K562 (cell line): Measurements from ENCODE around the gene GRK1. TPM values are rescaled to one million over a fixed set of nuclear protein-coding genes. Genes with fewer than 3 reads are reported as not detected.

Experiments
- ATAC-seq: fragments of 200-7000 bp; cut with Tn5 transposase; 3 replicates; pipeline ENCODE4 v1.9.1; 2020; ENCODE audit warnings: moderate library complexity
- BruUV-seq: library from RNA; stranded (reverse); fragments of 400-500 nt; replicated peaks from 2 replicates; lab custom pipeline; 2021; lab: Mats Ljungman, UMichigan
- CTCF ChIA-PET: fragments of 300-600 bp; formaldehyde crosslinking; extraction: SDS; loops from one replicate; lab custom pipeline; 2021; ENCODE audit warnings: low intra/inter-chr PET ratio; lab: Yijun Ruan, JAX
- POLR2A ChIA-PET: fragments of 300-600, 350-650 bp; sonication (Branson Sonifier 250); formaldehyde crosslinking; extraction: SDS; loops from one replicate; lab custom pipeline; 2021; ENCODE audit warnings: antibody characterized with exemption, inconsistent platforms; lab: Yijun Ruan, JAX
- DNase-seq, 4 experiments: peaks; one replicate each; pipeline versions ENCODE4 v3.0.0 to v3.0.0-alpha.2; 2011 to 2018; ENCODE audit warnings: low spot score in 3 of 4, mixed read lengths in 3 of 4; ENCODE audit errors: extremely low read depth in 1 of 4
- FAIRE-seq: peaks from 2 replicates; lab custom pipeline; 2011; peaks lifted over from hg19 to GRCh38; lab: Jason Lieb, UNC
- H2AFZ ChIP-seq: 2 replicates; pipeline ENCODE4 v1.6.0; 2011; ENCODE audit warnings: low read depth, low read length, control low read depth, inconsistent platforms
- H3K27ac ChIP-seq: fragments of 200-600 bp; 3 replicates; pipeline ENCODE4 v1.8.0; 2011; ENCODE audit warnings: low read depth, mild to moderate bottlenecking, control low read depth, inconsistent platforms, low read length, moderate library complexity, mixed read lengths; ENCODE audit errors: extremely low read depth
- H3K27me3 ChIP-seq, 2 experiments: fragments of 300-600 bp in 1 of 2; 2 replicates in 1 of 2; 3 replicates in 1 of 2; pipeline versions ENCODE4 v1.6.0 to v1.8.0; 2011; ENCODE audit warnings: inconsistent platforms in 2 of 2, low read length in 2 of 2, mild to moderate bottlenecking in 1 of 2, mixed read lengths in 1 of 2, moderate library complexity in 1 of 2; ENCODE audit not compliant: control insufficient read depth in 2 of 2, insufficient read depth in 2 of 2
- H3K36me3 ChIP-seq: fragments of 300-600 bp; 3 replicates; pipeline ENCODE4 v1.8.0; 2011; ENCODE audit warnings: mild to moderate bottlenecking, low read length, inconsistent platforms; ENCODE audit not compliant: control insufficient read depth, insufficient read depth
- H3K4me1 ChIP-seq, 2 experiments: fragments of 200-600 bp in 1 of 2; replicated peaks in 1 of 2; 2 replicates in 1 of 2; 3 replicates in 1 of 2; pipeline versions ENCODE4 v1.5.1 to v1.8.0; 2011; ENCODE audit warnings: inconsistent platforms in 2 of 2, low read length in 2 of 2, mild to moderate bottlenecking in 1 of 2, mixed read lengths in 1 of 2, moderate library complexity in 1 of 2; ENCODE audit not compliant: control insufficient read depth in 2 of 2, insufficient read depth in 2 of 2
- H3K4me2 ChIP-seq: 2 replicates; pipeline ENCODE4 v1.6.1; 2011; ENCODE audit warnings: low read length, control low read depth, inconsistent platforms, mixed read lengths; ENCODE audit not compliant: insufficient read depth
- H3K4me3 ChIP-seq: fragments of 200-600 bp; sonication (generic), shearing (Covaris generic); 2 replicates; pipeline ENCODE4 v1.5.1; 2016; ENCODE audit warnings: control low read depth, inconsistent platforms
- H3K79me2 ChIP-seq: fragments of 200-600 bp; 3 replicates; pipeline ENCODE4 v1.8.0; 2011; ENCODE audit warnings: low read length, inconsistent platforms; ENCODE audit not compliant: control insufficient read depth, insufficient read depth
- H3K9ac ChIP-seq, 2 experiments: 2 replicates each; pipeline versions ENCODE4 v1.6.0 to v1.6.1; 2011; ENCODE audit warnings: low read depth in 2 of 2, low read length in 2 of 2, control low read depth in 1 of 2, inconsistent platforms in 1 of 2, mild to moderate bottlenecking in 1 of 2, mixed read lengths in 1 of 2; ENCODE audit not compliant: insufficient read depth in 1 of 2
- H3K9me1 ChIP-seq: one replicate; pipeline ENCODE4 v1.6.0; 2011; ENCODE audit warnings: inconsistent platforms, mild to moderate bottlenecking, low read length, moderate library complexity; ENCODE audit not compliant: control insufficient read depth, insufficient read depth
- H3K9me3 ChIP-seq: replicated peaks from 2 replicates; pipeline ENCODE4 v1.5.1; 2011; ENCODE audit warnings: low read depth, low read length, inconsistent platforms; ENCODE audit not compliant: control insufficient read depth, insufficient read depth
- H4K20me1 ChIP-seq: replicated peaks from 2 replicates; pipeline ENCODE4 v1.6.1; 2011; ENCODE audit warnings: low read length, inconsistent platforms, mixed read lengths; ENCODE audit not compliant: control insufficient read depth, insufficient read depth
- GTF2F1 ChIP-seq: IDR thresholded peaks from 2 replicates; pipeline ENCODE4 v1.6.1; 2011; ENCODE audit warnings: low read depth, low read length, improper control_type of control experiment
- HCFC1 ChIP-seq: IDR thresholded peaks from 2 replicates; pipeline ENCODE4 v1.6.1; 2012; ENCODE audit warnings: low read depth, low read length, improper control_type of control experiment
- HNRNPUL1 ChIP-seq: fragments of 200-400 bp; formaldehyde crosslinking; IDR thresholded peaks from 2 replicates; pipeline ENCODE4 v1.6.1; 2017; ENCODE audit warnings: low read length
- HOMEZ ChIP-seq: fragments of 250-450 bp; sonication (Bioruptor Pico); IDR thresholded peaks from 2 replicates; pipeline ENCODE4 v1.4.0; 2020; ENCODE audit warnings: mild to moderate bottlenecking, moderate library complexity
- LEF1 ChIP-seq: fragments of 450-650 bp; IDR thresholded peaks from 2 replicates; pipeline ENCODE4 v1.6.1; 2016; ENCODE audit warnings: mild to moderate bottlenecking
- MLLT1 ChIP-seq, 2 experiments: fragments of 450-650 bp; IDR thresholded peaks; 2 replicates each; pipeline ENCODE4 v1.6.1; 2016
- MTF1 ChIP-seq: fragments of 250-450 bp; sonication (Bioruptor Pico); IDR thresholded peaks from 2 replicates; pipeline ENCODE4 v1.9.0; 2021; ENCODE audit warnings: moderate library complexity, mild to moderate bottlenecking, inconsistent platforms, borderline replicate concordance
- NFIC ChIP-seq: fragments of 450-650 bp; IDR thresholded peaks from 2 replicates; pipeline ENCODE4 v1.6.1; 2017; ENCODE audit warnings: mild to moderate bottlenecking, inconsistent platforms
- NFXL1 ChIP-seq: fragments of 450-650 bp; formaldehyde crosslinking; IDR thresholded peaks from 2 replicates; pipeline ENCODE4 v1.4.0; 2021; ENCODE audit warnings: mild to moderate bottlenecking
- PBX2 ChIP-seq, 2 experiments: IDR thresholded peaks in 1 of 2; conservative IDR thresholded peaks in 1 of 2; 2 replicates each; pipeline ENCODE4 v1.6.1; 2016; ENCODE audit warnings: low read depth in 2 of 2, mild to moderate bottlenecking in 1 of 2, missing compliant biosample characterization in 1 of 2, missing genetic modification characterization in 1 of 2, moderate library complexity in 1 of 2
- PKNOX1 ChIP-seq: fragments of 450-650 bp; IDR thresholded peaks from 2 replicates; pipeline ENCODE4 v1.6.1; 2016
- UBTF ChIP-seq, 2 experiments: IDR thresholded peaks; 2 replicates each; pipeline ENCODE4 v1.6.1; 2012; ENCODE audit warnings: improper control_type of control experiment in 2 of 2, low read depth in 2 of 2, low read length in 2 of 2, borderline replicate concordance in 1 of 2
- ZNF133 ChIP-seq: fragments of 250-450 bp; sonication (Bioruptor Pico); IDR thresholded peaks from 2 replicates; pipeline ENCODE4 v1.4.0; 2020; ENCODE audit warnings: mild to moderate bottlenecking
- ZNF778 ChIP-seq: fragments of 450-650 bp; formaldehyde crosslinking; IDR thresholded peaks from 2 replicates; pipeline ENCODE4 v1.4.0; 2020; ENCODE audit warnings: mild to moderate bottlenecking, moderate library complexity
- WGBS: fragments of 100-300 bp; shearing (Covaris generic); methylation state at CpG from one replicate; pipeline ENCODE4 v1.1.6; 2016; ENCODE audit warnings: low coverage, mixed read lengths; ENCODE audit not compliant: insufficient coverage; ENCODE audit errors: missing lambda C conversion rate; 5-methylcytosine and 5-hydroxymethylcytosine counted together
- in situ Hi-C: fragments of 300-500 bp; cut with MboI; formaldehyde crosslinking; loops from 4 replicates; pipeline ENCODE4 v1.15.0; 2018; ENCODE audit warnings: inconsistent platforms, mixed read lengths
- intact Hi-C: fragments of 100-400 bp; cut with micrococcal nuclease; formaldehyde crosslinking; loops from 2 replicates; pipeline ENCODE4 v1.14.2; 2022
- polyA plus RNA-seq, 8 experiments: library from polyadenylated mRNA; depleted of rRNA in 4 of 8; stranded (reverse) in 5 of 8; unstranded in 3 of 8; fragments of >200 nt; fragmentation: Nextera tagmentation in 2 of 8; fragmentation: Illumina TruSeq in 1 of 8; extraction: Ambion mirVana in 2 of 8; extraction: Trizol in 1 of 8; gene quantifications; 2 replicates each; pipeline versions ENCODE4 v1.2.1 to v1.2.3, GENCODE V29; 2011 to 2014; ENCODE audit warnings: inconsistent platforms in 1 of 8, missing spikeins in 1 of 8
- total RNA-seq, 7 experiments: library from RNA; depleted of rRNA in 6 of 7; stranded (reverse); fragments of >200 nt in 6 of 7; fragmentation: Illumina TruSeq in 2 of 7; extraction: Trizol in 2 of 7; gene quantifications; 2 replicates each; pipeline versions ENCODE4 v1.2.1 to v1.2.3, GENCODE V29; 2011 to 2021; ENCODE audit warnings: low replicate concordance in 1 of 7

The GRK1 gene
- total and polyA plus RNA-seq, 9 of the 15 experiments (the other 6 are each of a cell fraction or from before 2014, with no cell fraction given): 0.09 TPM; not detected in 8

GRCh38 chr13:113654175-113654560, 12.9 kb upstream of the GRK1 start:
- Histone ChIP-seq H3K4me2 (no peak overlapping the region), H3K9me1 (no peaks in the 10 kb centered on the region), H3K4me1 (peaks cover 0 to 16% of the 10 kb centered on the region in 2 experiments; a peak in 2 of 5 replicates), H2AFZ (no peak overlapping the region), H3K79me2 (no peaks in the 10 kb centered on the region), H3K27ac (no peak overlapping the region), H3K36me3 (no peaks in the 10 kb centered on the region), H3K9ac (no peak overlapping the region), H3K9me3 (no peaks in the 10 kb centered on the region), H3K4me3 (no peak overlapping the region), H3K27me3 (peaks cover 20 to 77% of the 10 kb centered on the region in 2 experiments), H4K20me1 (no peaks in the 10 kb centered on the region; the same call in 1 of the 2 replicates)
- no peak for ATAC-seq
- intact Hi-C loops (no loop called here), in situ Hi-C loops (loop anchor here (10.0 kb wide), 1 partner anchor 261 kb away; no protein-coding TSS in a partner anchor)
- FAIRE-seq: no peak
- POLR2A ChIA-PET: no interaction called here
- CTCF ChIA-PET: no interaction called here
- BruUV-seq: no TSS peak
- WGBS: 3% methylated on average over 9 of the region's 9 CpGs
- no peak for DNase-seq
- TF ChIP-seq MLLT1 (IDR thresholded peaks at IDR 0.05) (no peak), HNRNPUL1 (no peak), PBX2 (CRISPR knock-in tag; IDR thresholded peaks at IDR 0.05; ENCODE audit: low read depth) (no peak), PBX2 (tag; conservative IDR thresholded peaks at IDR 0.05; ENCODE audit: low read depth) (no peak), HCFC1 (no peak), ZNF778 (CRISPR knock-in tag) (no peak), LEF1 (no peak), GTF2F1 (no peak), NFIC (no peak), MTF1 (CRISPR knock-in tag) (no peak), NFXL1 (no peak), PKNOX1 (no peak), UBTF (IDR thresholded peaks at IDR 0.05; ENCODE audit: borderline replicate concordance in 1 of 2, low read depth in 2 of 2, low read length in 2 of 2) (no peak), ZNF133 (CRISPR knock-in tag) (no peak), HOMEZ (CRISPR knock-in tag) (no peak)
